OCI-LY7 (cell line): ENCODE measurements around the gene MPZL2.

Source experiments
- EZH2phosphoT487 ChIP-seq: fragments of 200-600 bp; sonication (generic); IDR thresholded peaks from 2 replicates; pipeline ENCODE4 v1.6.1; 2018; ENCODE audit warnings: low read depth, borderline replicate concordance, mild to moderate bottlenecking, mixed run types, antibody characterized with exemption, low read length, moderate library complexity, mixed read lengths
- TF ChIP-seq, protein P1 (sequence below): fragments of 200-600 bp; sonication (generic); conservative IDR thresholded peaks from 2 replicates; pipeline ENCODE4 v1.5.1; 2014; ENCODE audit warnings: mild to moderate bottlenecking, antibody characterized with exemption, low read length, moderate library complexity, mixed read lengths

DNA sequence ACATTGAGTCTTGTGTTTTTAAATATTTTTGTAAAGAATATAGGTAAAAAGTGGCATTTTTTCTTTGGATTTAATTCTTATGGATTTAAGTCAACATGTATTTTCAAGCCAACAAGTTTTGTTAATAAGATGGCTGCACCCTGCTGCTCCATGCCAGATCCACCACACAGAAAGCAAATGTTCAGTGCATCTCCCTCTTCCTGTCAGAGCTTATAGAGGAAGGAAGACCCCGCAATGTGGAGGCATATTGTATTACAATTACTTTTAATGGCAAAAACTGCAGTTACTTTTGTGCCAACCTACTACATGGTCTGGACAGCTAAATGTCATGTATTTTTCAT lies 40.1 kb upstream of the MPZL2 start:
- TF ChIP-seq EZH2phosphoT487, result no peak
- TF ChIP-seq, protein P1, sequence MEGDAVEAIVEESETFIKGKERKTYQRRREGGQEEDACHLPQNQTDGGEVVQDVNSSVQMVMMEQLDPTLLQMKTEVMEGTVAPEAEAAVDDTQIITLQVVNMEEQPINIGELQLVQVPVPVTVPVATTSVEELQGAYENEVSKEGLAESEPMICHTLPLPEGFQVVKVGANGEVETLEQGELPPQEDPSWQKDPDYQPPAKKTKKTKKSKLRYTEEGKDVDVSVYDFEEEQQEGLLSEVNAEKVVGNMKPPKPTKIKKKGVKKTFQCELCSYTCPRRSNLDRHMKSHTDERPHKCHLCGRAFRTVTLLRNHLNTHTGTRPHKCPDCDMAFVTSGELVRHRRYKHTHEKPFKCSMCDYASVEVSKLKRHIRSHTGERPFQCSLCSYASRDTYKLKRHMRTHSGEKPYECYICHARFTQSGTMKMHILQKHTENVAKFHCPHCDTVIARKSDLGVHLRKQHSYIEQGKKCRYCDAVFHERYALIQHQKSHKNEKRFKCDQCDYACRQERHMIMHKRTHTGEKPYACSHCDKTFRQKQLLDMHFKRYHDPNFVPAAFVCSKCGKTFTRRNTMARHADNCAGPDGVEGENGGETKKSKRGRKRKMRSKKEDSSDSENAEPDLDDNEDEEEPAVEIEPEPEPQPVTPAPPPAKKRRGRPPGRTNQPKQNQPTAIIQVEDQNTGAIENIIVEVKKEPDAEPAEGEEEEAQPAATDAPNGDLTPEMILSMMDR, result no peak
